COR-L47 (cell line): ENCODE measurements around the gene SCYL1.
"Not testable (repeated sequence)": the region's sequence is repeated elsewhere in the genome, so short reads cannot be mapped to it uniquely, and the experiment has no call there.

ENCODE experiments used
- DNase-seq: peaks from one replicate; lab custom pipeline; 2025; lab: John Stamatoyannopoulos, UW

Gene SCYL1

DNA sequence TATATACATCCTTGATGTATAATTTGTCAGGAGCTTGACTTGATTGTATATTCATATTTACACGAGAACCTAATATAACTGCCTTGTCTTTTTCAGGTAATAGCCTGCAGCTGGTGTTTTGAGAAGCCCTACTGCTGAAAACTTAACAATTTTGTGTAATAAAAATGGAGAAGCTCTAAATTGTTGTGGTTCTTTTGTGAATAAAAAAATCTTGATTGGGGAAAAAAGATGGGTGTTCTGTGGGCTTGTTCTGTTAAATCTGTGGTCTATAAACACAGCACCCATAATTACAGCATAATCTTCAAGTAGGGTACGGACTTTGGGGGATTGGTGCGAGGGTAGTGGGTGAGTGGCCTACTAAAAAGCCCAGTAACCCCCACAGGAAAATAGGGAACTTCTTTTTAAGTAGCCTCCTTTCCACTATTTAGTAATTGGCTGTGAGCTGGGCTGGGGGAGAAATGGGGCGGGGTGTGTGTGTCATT lies 18.6 kb upstream of the SCYL1 start:
- DNase-seq = no peak

- no peak for DNase-seq
Observed at GRCh38 chr11:65506772-65507505, 17.9 kb upstream of the SCYL1 start.

- not testable (repeated sequence) for DNase-seq
Observed at GRCh38 chr11:65512311-65512710, 12.6 kb upstream of the SCYL1 start.

GRCh38 chr11:65516135-65516968 lies 8.5 kb upstream of the SCYL1 start:
- no peak for DNase-seq

DNA sequence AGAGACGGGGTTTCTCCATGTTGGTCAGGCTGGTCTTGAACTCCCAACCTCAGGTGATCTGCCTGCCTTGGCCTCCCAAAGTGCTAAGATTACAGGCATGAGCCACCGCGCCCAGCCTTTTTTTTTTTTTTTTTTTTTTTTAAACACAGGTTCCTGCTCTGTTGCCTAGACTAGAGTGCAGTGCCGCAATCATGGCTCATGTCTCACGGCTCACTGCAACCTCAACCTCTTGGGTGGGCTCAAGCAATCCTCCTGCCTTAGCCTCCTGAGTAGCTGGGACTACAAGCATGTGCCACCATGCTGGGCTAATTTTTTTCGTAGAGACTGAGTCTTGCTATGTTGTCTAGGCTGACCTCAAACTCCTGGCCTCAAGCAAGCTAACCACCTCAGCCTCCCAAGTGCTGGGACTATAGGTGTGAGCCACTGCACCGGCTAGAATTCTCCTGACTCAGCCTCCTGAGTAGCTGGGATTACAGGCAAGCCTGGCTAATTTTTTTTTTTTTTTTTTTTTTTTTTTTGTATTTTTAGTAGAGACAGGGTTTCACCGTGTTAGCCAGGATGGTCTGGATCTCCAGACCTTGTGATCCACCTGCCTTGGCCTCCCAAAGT lies 5.8 kb upstream of the SCYL1 start:
- DNase-seq = not testable (repeated sequence)

DNA sequence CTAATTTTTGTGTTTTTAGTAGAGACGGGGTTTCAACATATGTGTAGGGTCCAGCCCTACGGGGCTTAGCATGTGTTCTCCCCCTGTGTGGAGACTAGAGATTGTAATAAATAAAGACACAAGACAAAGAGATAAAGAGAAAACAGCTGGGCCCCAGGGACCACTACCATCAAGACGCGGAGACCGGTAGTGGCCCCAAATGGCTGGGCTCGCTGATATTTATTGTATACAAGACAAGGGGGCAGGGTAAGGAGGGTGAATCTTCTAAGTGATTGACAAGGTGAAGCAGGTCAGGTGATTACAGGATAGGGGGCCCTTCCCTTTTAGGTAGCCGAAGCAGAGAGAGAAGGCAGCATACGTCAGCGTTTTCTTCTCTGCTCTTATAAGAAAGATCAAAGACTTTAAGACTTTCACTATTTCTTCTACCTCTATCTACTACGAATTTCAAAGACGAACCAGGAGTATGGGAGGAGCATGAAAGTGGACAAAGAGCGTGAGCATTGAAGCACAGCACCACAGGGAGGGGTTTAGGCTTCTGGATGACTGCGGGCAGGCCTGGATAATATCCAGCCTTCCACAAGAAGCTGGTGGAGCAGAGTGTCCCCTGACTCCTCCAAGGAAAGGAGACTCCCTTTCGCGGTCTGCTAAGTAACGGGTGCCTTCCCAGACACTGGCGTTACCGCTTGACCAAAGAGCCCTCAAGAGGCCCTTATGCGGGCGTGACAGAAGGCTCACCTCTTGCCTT lies 2.9 kb upstream of the SCYL1 start:
- DNase-seq = not testable (repeated sequence)

GRCh38 chr11:65522718-65523630 lies 1.9 kb upstream of the SCYL1 start:
- DNase-seq = not testable (repeated sequence)

DNA sequence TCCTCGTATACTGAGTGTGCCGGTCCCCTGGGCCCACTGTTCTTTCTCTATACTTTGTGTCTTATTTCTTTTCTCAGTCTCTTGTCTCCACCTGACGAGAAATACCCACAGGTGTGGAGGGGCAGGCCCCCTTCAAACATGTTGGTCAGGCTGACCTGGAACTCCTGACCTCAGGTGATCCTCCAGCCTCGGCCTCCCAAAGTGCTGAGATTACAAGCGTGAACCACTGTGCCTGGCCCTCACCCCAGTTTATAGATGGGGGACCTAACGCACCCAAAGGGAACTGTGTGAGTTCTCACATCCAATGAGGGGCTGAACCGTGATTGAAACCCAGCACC lies 1.3 kb upstream of the SCYL1 start:
- not testable (repeated sequence) for DNase-seq

- DNase-seq = no peak
Observed at GRCh38 chr11:65524014-65524740, 706 bp upstream of the SCYL1 start.

- no peak for DNase-seq
Observed at GRCh38 chr11:65525546-65526480, 930 bp downstream of the SCYL1 start.

DNA sequence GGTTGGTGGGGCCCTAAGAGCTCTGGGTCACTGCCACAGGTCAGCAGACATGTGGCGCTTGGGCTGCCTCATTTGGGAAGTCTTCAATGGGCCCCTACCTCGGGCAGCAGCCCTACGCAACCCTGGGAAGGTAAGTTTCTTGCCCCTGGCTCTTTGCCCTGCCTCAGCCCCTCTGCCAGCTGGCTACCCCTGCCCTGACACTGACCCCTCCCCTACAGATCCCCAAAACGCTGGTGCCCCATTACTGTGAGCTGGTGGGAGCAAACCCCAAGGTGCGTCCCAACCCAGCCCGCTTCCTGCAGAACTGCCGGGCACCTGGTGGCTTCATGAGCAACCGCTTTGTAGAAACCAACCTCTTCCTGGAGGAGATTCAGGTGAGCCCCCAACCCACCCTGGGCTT lies 1.9 kb downstream of the SCYL1 start:
- DNase-seq = no peak

DNA sequence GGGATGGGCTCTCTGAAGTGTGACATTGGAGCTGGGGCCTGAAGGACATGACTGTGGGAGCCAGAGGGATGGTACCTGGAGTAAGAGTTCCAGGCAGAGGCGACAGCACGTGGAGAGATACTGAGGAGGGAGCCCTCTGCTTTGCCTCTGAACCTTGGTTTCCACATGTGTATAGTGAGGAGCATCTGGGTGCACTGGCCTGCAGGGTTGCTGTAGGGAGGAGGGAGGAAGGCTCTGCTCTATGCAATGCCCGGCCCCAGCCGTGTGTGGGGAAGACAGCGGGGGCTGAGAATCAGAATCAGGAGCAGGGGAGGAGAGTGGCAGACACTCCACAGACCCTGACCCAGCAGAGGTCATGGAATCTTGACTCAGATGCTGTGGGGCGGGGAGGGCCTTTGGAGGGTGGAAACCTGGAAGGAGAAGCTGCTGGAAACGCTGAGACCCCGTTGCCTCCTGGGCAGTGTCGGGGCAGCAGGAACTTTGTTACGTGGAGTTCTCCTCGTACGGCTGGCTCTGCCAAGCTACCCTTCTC lies 4.0 kb downstream of the SCYL1 start:
- DNase-seq = no peak

DNA sequence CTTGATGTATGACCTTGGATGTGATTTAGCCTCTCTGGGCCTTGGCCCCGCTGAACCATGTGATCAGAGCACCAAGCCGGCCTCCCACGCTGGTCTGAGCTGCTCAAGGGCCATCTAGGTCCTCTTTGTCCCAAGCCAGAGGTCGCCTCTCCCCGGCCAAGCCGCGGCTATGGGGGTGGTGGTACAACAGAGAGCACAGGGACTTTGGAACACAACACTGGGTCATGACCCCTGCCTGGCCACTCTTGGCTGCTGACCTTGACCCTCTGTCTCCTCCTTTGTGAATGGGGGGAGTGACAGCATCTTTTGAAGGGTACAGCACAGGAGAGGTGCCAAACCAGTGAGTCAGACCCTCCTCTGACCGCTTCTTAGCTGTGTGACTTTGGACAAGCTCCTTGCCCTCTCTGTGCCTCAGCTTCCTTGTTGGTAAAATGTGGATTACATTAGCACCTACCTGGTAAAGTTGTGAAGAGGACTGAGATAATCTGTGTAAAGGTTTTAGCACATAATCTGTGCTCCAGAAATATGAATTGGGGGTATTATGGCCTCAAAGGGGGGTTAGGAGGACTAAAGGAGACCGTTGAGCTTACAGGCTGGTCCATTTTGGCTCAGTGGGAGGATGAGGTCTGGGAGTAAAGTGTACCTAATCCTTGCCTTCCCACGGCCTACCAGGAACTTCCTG lies 4.7 kb downstream of the SCYL1 start:
- DNase-seq = no peak

DNA sequence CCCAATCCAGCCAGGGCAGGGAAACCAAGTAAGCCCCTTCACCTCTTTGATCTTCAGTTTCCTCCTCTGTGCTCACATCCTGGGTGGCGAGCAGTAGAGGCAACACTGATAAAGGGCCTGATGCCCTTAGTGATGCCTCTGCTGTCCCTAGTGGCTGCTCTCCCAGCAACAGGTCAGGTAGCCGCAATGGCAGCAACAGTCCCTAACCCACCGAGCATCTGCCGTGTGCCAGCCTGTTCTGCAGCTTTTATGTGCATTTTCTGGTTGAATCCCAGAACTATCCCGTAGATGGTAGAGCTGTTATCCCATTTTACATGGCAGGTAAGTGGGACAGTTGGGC lies 5.2 kb downstream of the SCYL1 start:
- no peak for DNase-seq

DNA sequence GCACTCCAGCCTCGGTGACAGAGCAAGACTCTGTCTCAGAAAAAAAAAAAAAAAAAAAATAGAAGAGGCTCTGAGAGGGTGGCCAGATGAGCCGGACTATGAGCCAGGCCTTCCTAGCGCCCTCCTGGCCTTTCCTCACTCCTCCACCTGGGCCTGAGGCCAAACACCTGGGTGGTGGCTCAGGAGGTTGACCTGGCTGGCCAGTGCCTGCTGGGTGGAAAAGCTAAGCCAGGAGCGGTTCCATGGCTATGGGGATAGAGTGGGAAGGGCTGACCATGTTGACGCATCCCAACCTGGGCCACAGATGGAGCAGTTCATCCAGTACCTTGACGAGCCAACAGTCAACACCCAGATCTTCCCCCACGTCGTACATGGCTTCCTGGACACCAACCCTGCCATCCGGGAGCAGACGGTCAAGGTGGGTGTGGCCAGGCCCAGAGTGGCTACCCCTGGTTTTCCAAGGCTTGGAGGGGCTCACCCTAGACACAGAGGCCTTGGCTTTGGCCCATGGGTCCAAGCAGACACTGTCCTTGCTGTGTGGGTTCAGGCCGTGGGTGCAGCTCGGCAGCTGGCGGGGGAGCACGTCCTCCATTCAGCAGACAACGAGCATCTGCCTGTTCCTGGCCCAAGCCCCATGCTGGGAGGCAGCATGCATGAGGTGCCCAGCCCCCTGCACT lies 7.6 kb downstream of the SCYL1 start:
- no peak for DNase-seq

- no peak for DNase-seq
Observed at GRCh38 chr11:65535102-65535501, 10.2 kb downstream of the SCYL1 start.

- DNase-seq = no peak
Observed at GRCh38 chr11:65536412-65537295, 11.8 kb downstream of the SCYL1 start.
